IMR-90 (cell line): ENCODE measurements around the gene SPATA31D4.

Source experiments
- BHLHE40 ChIP-seq: fragments of 150-350 bp; IDR thresholded peaks from 2 replicates; pipeline ENCODE4 v1.6.1; 2016; ENCODE audit warnings: mild to moderate bottlenecking, low read depth, low read length
- CEBPB ChIP-seq: IDR thresholded peaks from 2 replicates; pipeline ENCODE4 v1.6.1; 2012; ENCODE audit warnings: low read depth, low read length, improper control_type of control experiment
- CHD1 ChIP-seq: IDR thresholded peaks from 2 replicates; pipeline ENCODE4 v1.6.1; 2012; ENCODE audit warnings: low read depth, low read length, improper control_type of control experiment
- CTCF ChIP-seq: conservative IDR thresholded peaks from 2 replicates; pipeline ENCODE4 v1.5.1; 2012; ENCODE audit warnings: mild to moderate bottlenecking, low read depth, low read length, improper control_type of control experiment
- MAFK ChIP-seq: IDR thresholded peaks from 2 replicates; pipeline ENCODE4 v1.6.1; 2012; ENCODE audit warnings: low read depth, low read length, improper control_type of control experiment
- MAZ ChIP-seq: IDR thresholded peaks from 2 replicates; pipeline ENCODE4 v1.6.1; 2012; ENCODE audit warnings: low read depth, mild to moderate bottlenecking, low read length, improper control_type of control experiment, moderate library complexity, borderline replicate concordance
- NFE2L2 ChIP-seq: fragments of 150-350 bp; IDR thresholded peaks from 2 replicates; pipeline ENCODE4 v1.6.1; 2016; ENCODE audit warnings: low read depth, mild to moderate bottlenecking, low read length
- POLR2A ChIP-seq: IDR thresholded peaks from 2 replicates; pipeline ENCODE4 v1.6.1; 2012; ENCODE audit warnings: mild to moderate bottlenecking, low read depth, low read length
- RAD21 ChIP-seq: IDR thresholded peaks from 2 replicates; pipeline ENCODE4 v1.6.1; 2012; ENCODE audit warnings: low read length, improper control_type of control experiment
- SMC3 ChIP-seq: fragments of 150-350 bp; IDR thresholded peaks from 2 replicates; pipeline ENCODE4 v1.6.1; 2016; ENCODE audit warnings: low read depth, mild to moderate bottlenecking, antibody characterized with exemption, low read length, moderate library complexity
- USF2 ChIP-seq: fragments of 150-350 bp; IDR thresholded peaks from 2 replicates; pipeline ENCODE4 v1.6.1; 2017; ENCODE audit warnings: mild to moderate bottlenecking, antibody characterized with exemption, low read length, low read depth

- TF ChIP-seq POLR2A = no peak
- TF ChIP-seq RAD21 = no peak
- no peak for TF ChIP-seq CTCF
- no peak for TF ChIP-seq SMC3
- TF ChIP-seq MAFK = no peak
- TF ChIP-seq USF2 = no peak
- no peak for TF ChIP-seq NFE2L2
- TF ChIP-seq BHLHE40 = no peak
- TF ChIP-seq CHD1 = no peak
- TF ChIP-seq CEBPB = no peak
- no peak for TF ChIP-seq MAZ
These were observed 41.7 kb downstream of the SPATA31D4 start for GRCh38 chr9:81969971-81970370.
